ENCODE measurements around the gene STPG4. TPM values are rescaled to one million over a fixed set of nuclear protein-coding genes. Genes with fewer than 3 reads are reported as not detected.

Gene STPG4
- total RNA-seq, 4 donors from 2014 or later = not detected

GRCh38 chr2:47062681-47063537 is 92.2 kb downstream of the STPG4 start:
- no peak for DNase-seq (ENCODE audit: extremely low spot score)
- Histone ChIP-seq H3K36me3 (peaks cover 0 to 23% (median 11%) of the 10 kb centered on the region in 4 donors), H3K4me1 (peaks cover 58 to 89% (median 87%) of the 10 kb centered on the region in 4 donors), H3K9me3 (no peaks in the 10 kb centered on the region), H3K4me3 (no peak overlapping the region), H3K27me3 (no peaks in the 10 kb centered on the region), H3K27ac (replicated peaks in 1 of 4) (peak overlapping the region; percentile 48 to 91 (median 90))
- intact Hi-C loops (cut with DNase I) = no loop called here
- TF ChIP-seq POLR2A (IDR thresholded peaks at IDR 0.05; ENCODE audit: low read depth) = no peak
- no peak for TF ChIP-seq POLR2AphosphoS5 (IDR thresholded peaks at IDR 0.05)
- no peak for TF ChIP-seq CTCF (IDR thresholded peaks at IDR 0.05)
- no peak for TF ChIP-seq EP300 (IDR thresholded peaks at IDR 0.05)
- 52% methylated on average over 8 of the region's 8 CpGs for WGBS

- WGBS = 76% methylated on average over 10 of the region's 10 CpGs
- DNase-seq (ENCODE audit: extremely low spot score) = no peak
- H3K27me3 ChIP-seq = no peaks in the 10 kb centered on the region
- TF ChIP-seq CTCF (IDR thresholded peaks at IDR 0.05) (no peak), EP300 (IDR thresholded peaks at IDR 0.05) (no peak), POLR2A (IDR thresholded peaks at IDR 0.05; ENCODE audit: low read depth) (no peak), POLR2AphosphoS5 (IDR thresholded peaks at IDR 0.05) (no peak)
- intact Hi-C loops (cut with DNase I) = no loop called here
- no peak overlapping the region for H3K4me3 ChIP-seq
- peak overlapping the region; percentile 47 to 90 (median 68) for H3K27ac ChIP-seq (replicated peaks in 1 of 4)
- peaks cover 58 to 89% (median 87%) of the 10 kb centered on the region in 4 donors for H3K4me1 ChIP-seq
- H3K9me3 ChIP-seq = no peaks in the 10 kb centered on the region
- H3K36me3 ChIP-seq = peaks cover 0 to 22% (median 11%) of the 10 kb centered on the region in 4 donors
Measured at GRCh38 chr2:47061944-47062678, 93.0 kb downstream of the STPG4 start.

GRCh38 chr2:47060652-47061170 is 94.4 kb downstream of the STPG4 start:
- Histone ChIP-seq H3K4me3 (no peak overlapping the region), H3K4me1 (peaks cover 64 to 89% (median 87%) of the 10 kb centered on the region in 4 donors), H3K36me3 (peaks cover 0 to 24% (median 9%) of the 10 kb centered on the region in 4 donors), H3K27ac (replicated peaks in 1 of 4) (peak overlapping the region in 2 of 4 donors; percentile 47 to 90), H3K9me3 (no peaks in the 10 kb centered on the region), H3K27me3 (no peaks in the 10 kb centered on the region)
- no peak for DNase-seq (ENCODE audit: extremely low spot score)
- 100% methylated on average over 3 of the region's 11 CpGs for WGBS
- TF ChIP-seq EP300 (IDR thresholded peaks at IDR 0.05) (no peak), POLR2A (IDR thresholded peaks at IDR 0.05; ENCODE audit: low read depth) (no peak), POLR2AphosphoS5 (IDR thresholded peaks at IDR 0.05) (no peak), CTCF (IDR thresholded peaks at IDR 0.05) (no peak)
- intact Hi-C loops (cut with DNase I) = no loop called here

GRCh38 chr2:47058003-47058931 is 96.8 kb downstream of the STPG4 start:
- H3K27me3 ChIP-seq = no peaks in the 10 kb centered on the region
- intact Hi-C loops (cut with DNase I) = no loop called here
- peak overlapping the region; percentile 79 to 87 (median 84) for H3K27ac ChIP-seq (replicated peaks in 1 of 4)
- peaks cover 64 to 89% (median 79%) of the 10 kb centered on the region in 4 donors for H3K4me1 ChIP-seq
- H3K4me3 ChIP-seq = no peak overlapping the region
- no peaks in the 10 kb centered on the region for H3K9me3 ChIP-seq
- TF ChIP-seq POLR2AphosphoS5 (IDR thresholded peaks at IDR 0.05) (peak; percentile 75 to 79), CTCF (IDR thresholded peaks at IDR 0.05) (no peak)
- 54% methylated on average over 4 of the region's 11 CpGs for WGBS
- H3K36me3 ChIP-seq = peaks cover 0 to 29% (median 15%) of the 10 kb centered on the region in 4 donors
- no peak for DNase-seq (ENCODE audit: extremely low spot score)

Measured in esophagus muscularis mucosa (tissue), 4 donors.